Cardiac muscle cell (in vitro differentiated cells and primary cell): ENCODE data around the gene TCEAL5. TPM values are rescaled to one million over a fixed set of nuclear protein-coding genes. Genes with fewer than 3 reads are reported as not detected.

Experiments
- DNase-seq, 2 donors: peaks; one replicate each; pipeline versions ENCODE4 v3.0.0 to v3.0.0-alpha.2; 2010 to 2017; ENCODE audit warnings: low read depth in 1 of 2, low spot score in 1 of 2
- H3K27ac ChIP-seq: fragments of 200-600 bp; sonication (generic); 2 replicates; pipeline ENCODE4 v1.5.1; 2016
- H3K27me3 ChIP-seq: fragments of 200-600 bp; sonication (generic); 2 replicates; pipeline ENCODE4 v1.6.0; 2016; ENCODE audit warnings: control low read depth
- H3K36me3 ChIP-seq: fragments of 200-600 bp; sonication (generic); 2 replicates; pipeline ENCODE4 v1.5.1; 2016; ENCODE audit warnings: control low read depth
- H3K4me1 ChIP-seq: fragments of 200-600 bp; sonication (generic); 2 replicates; pipeline ENCODE4 v1.8.1; 2017; ENCODE audit warnings: low read depth, mild to moderate bottlenecking, mixed run types
- H3K4me3 ChIP-seq: fragments of 200-600 bp; sonication (generic); 2 replicates; pipeline ENCODE4 v1.5.1; 2016; ENCODE audit warnings: mild to moderate bottlenecking
- H3K9me3 ChIP-seq: fragments of 200-600 bp; sonication (generic); 2 replicates; pipeline ENCODE4 v1.5.1; 2017; ENCODE audit warnings: low read depth, mild to moderate bottlenecking, control low read depth
- CTCF ChIP-seq: IDR thresholded peaks from 2 replicates; pipeline ENCODE4 v1.5.1; 2012; ENCODE audit warnings: low read depth, mild to moderate bottlenecking, low read length
- polyA plus RNA-seq: library from polyadenylated mRNA; unstranded; fragments of >200 nt; fragmentation: Nextera tagmentation; extraction: Ambion mirVana; gene quantifications from 2 replicates; pipeline ENCODE4 v1.2.1, GENCODE V29; 2016
- total RNA-seq: library from RNA; depleted of rRNA; stranded (reverse); fragments of >200 nt; gene quantifications from 2 replicates; pipeline ENCODE4 v1.2.3, GENCODE V29; 2016

TCEAL5 gene
- total and polyA plus RNA-seq, 2 experiments from 2014 or later = 0.15 to 1.3 TPM

- DNase-seq = no peak
- Histone ChIP-seq H3K4me3 (no peak overlapping the region), H3K36me3 (peaks cover 6% of the 10 kb centered on the region), H3K27me3 (no peaks in the 10 kb centered on the region), H3K4me1 (no peaks in the 10 kb centered on the region), H3K9me3 (no peaks in the 10 kb centered on the region), H3K27ac (no peak overlapping the region)
- no peak for TF ChIP-seq CTCF
Measured at GRCh38 chrX:103256651-103257050, 19.9 kb downstream of the TCEAL5 start.

DNA sequence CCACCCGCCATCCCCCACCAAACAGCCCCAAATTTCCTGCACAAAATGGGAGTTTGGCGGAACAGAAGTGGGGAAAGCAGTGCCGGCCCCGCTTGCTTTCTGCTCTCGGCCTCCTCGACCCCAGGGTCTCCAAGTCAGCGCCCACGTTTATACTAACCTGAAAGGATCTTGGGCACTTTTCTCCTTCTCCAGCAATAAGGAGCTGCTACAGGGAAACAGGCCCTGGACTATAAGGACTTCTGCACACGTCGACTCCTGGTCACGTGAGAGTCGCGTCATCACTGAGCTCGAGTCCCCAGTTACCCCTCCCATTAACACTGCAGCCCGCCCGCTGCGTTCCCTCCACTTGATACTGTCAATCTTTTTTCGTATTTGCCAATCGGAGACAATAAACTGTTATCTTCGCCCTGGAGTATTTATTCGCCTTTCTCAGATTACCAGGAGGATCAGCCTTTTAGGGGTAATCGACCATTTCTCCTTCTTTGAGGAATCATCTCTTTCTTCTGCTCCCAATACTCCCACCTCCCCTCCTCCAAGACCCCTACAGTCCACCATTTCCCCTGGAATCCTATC, 21.5 kb downstream of the TCEAL5 start, which contains the start of gene TCEAL8:
Gene TCEAL8, minus strand, starts transcription at position 235 of the 573 bp plus-strand sequence. CDS start 1,176 bp downstream, outside the sequence.
- no peak for TF ChIP-seq CTCF
- Histone ChIP-seq H3K4me1 (no peaks in the 10 kb centered on the region), H3K4me3 (peak within 1 kb of the TSS; percentile 85), H3K27me3 (no peaks in the 10 kb centered on the region), H3K36me3 (peaks cover 6% of the 10 kb centered on the region), H3K9me3 (no peaks in the 10 kb centered on the region), H3K27ac (peak within 1 kb of the TSS; percentile 95)
- peak; percentile 80 to 94 for DNase-seq

DNA sequence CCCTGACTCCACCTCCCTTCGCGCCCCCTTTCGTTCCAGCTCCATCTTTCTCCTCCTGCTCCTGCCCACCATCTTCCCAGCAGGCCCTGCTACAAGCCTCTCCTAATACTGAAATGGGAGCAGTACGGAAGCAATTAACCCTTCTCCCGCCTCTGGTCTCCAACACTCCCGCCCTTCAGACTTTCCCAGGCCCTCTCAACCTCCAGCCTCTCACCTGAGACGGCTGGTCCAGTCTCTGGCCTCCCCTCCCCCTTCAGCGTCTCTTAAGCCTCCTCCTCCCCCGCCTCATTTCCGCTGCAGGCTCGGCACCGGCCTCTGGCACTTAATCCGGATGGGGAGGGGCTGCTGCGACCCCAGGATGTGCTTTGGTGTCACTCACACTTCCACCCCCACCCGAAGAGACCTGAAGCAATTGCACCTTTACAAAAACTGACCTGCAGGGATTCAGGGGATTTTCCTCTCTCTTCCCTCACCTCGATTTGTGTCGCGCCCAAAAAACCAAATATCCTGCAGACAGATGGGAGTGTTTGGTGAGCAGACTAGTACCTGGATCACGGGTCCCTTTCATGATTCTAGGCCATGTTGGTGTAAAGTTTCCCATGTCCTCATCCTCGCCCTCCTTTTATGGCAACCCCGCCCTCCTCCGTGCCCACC, 22.3 kb downstream of the TCEAL5 start:
- TF ChIP-seq CTCF = no peak
- peaks cover 6% of the 10 kb centered on the region for H3K36me3 ChIP-seq
- DNase-seq = peak; percentile 43 to 90
- peak overlapping the region; percentile 95 for H3K27ac ChIP-seq
- H3K9me3 ChIP-seq = no peaks in the 10 kb centered on the region
- H3K27me3 ChIP-seq = no peaks in the 10 kb centered on the region
- no peaks in the 10 kb centered on the region for H3K4me1 ChIP-seq
- H3K4me3 ChIP-seq = peak overlapping the region; percentile 85

GRCh38 chrX:103253608-103254007, 22.9 kb downstream of the TCEAL5 start:
- Histone ChIP-seq H3K27me3 (no peaks in the 10 kb centered on the region), H3K4me1 (peaks cover 4% of the 10 kb centered on the region), H3K36me3 (peaks cover 6% of the 10 kb centered on the region), H3K9me3 (no peaks in the 10 kb centered on the region), H3K27ac (peak overlapping the region; percentile 95), H3K4me3 (peak overlapping the region; percentile 85)
- no peak for TF ChIP-seq CTCF
- peak in 1 of 2 donors; percentile 23 for DNase-seq

GRCh38 chrX:103250977-103251376, 25.6 kb downstream of the TCEAL5 start:
- H3K9me3 ChIP-seq = no peaks in the 10 kb centered on the region
- no peaks in the 10 kb centered on the region for H3K27me3 ChIP-seq
- peaks cover 6% of the 10 kb centered on the region for H3K4me1 ChIP-seq
- peaks cover 6% of the 10 kb centered on the region for H3K36me3 ChIP-seq
- no peak overlapping the region for H3K4me3 ChIP-seq
- no peak overlapping the region for H3K27ac ChIP-seq
- no peak for TF ChIP-seq CTCF
- no peak for DNase-seq
